ENCODE measurements around the gene MYCBPAP. TPM values are rescaled to one million over a fixed set of nuclear protein-coding genes. Genes with fewer than 3 reads are reported as not detected.

MYCBPAP gene
- total RNA-seq, 2 experiments from 2014 or later: 8.1 to 8.5 TPM

DNA sequence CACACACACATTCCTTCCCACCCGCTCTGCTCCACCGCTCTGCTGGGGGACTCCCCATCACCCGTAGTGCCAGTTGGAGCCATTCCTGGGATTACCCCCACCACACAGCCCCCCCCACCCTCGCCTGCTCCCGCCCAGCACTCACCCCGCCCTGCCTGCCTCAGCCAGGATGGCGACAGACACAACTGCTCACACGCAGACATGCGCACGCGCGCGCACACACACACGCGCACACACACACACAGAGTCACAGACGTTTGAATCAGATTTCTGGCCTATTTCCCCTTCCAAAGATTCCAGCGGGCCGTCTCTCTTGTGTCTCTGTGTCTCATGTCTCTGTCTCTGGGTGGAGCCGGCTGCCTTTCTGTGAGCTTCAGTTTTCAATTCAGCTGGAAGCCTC, 56.7 kb downstream of the MYCBPAP start:
- no peak overlapping the region for H3K4me3 Mint-ChIP-seq
- H3K4me1 Mint-ChIP-seq (ENCODE audit: low read depth): peaks cover 16% of the 10 kb centered on the region
- DNase-seq: no peak
- CTCF ChIA-PET: no interaction called here
- POLR2A ChIA-PET: no interaction called here
- intact Hi-C loops (cut with micrococcal nuclease): no loop called here
- no peaks in the 10 kb centered on the region for H3K9me3 Mint-ChIP-seq
- no peak overlapping the region for H3K27ac Mint-ChIP-seq
- H3K27me3 Mint-ChIP-seq: peaks cover 41% of the 10 kb centered on the region
- no peaks in the 10 kb centered on the region for H3K36me3 Mint-ChIP-seq

DNA sequence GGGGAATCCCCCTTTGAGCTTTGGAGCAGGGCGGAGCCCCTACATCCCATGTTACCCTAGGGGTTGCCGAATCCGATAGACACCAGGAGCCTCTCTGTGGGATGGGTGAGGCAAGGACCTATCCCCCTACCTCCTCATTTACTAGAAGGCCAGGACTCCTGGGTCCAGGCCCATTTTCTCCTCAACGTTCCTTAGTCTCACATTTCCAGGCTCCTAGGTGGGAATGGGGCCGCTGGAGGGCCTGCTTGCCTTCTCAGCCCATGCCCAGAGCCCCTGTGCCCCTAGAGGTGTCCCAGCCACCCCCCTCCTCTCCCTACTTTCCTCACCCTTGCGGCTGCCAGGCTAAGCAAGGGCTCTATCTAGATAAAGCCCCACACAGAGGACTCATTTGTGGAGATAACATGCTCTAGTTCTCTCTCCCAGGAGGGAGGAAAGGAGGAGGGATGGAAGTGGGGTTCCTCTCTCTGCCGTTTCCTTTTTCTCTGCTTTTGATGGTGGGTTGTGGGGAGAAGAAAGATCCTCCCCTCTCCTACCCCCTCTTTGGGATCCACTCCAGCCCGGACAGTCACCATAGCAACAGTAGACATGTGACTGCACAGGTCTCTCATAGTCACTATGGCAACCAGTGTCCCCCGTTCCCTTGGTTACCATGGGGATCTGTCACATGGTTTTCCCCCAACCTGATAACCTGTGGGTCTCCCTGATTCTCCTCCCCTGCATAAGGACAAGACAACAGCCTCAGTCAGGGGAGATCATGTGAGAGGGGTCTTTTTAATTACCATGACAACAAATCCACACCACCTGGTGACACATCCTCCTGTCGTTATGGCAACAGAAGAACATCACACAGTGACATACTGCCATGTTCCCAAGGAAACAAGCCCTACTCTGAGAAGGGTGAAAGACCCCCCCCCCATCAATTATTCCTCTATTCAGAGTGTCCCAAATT, 57.4 kb downstream of the MYCBPAP start:
- H3K36me3 Mint-ChIP-seq: no peaks in the 10 kb centered on the region
- H3K27ac Mint-ChIP-seq: no peak overlapping the region
- H3K4me3 Mint-ChIP-seq: no peak overlapping the region
- no peaks in the 10 kb centered on the region for H3K9me3 Mint-ChIP-seq
- peaks cover 13% of the 10 kb centered on the region for H3K4me1 Mint-ChIP-seq (ENCODE audit: low read depth)
- CTCF ChIA-PET: no interaction called here
- POLR2A ChIA-PET: no interaction called here
- intact Hi-C loops (cut with micrococcal nuclease): no loop called here
- no peak for DNase-seq
- H3K27me3 Mint-ChIP-seq: peaks cover 37% of the 10 kb centered on the region

DNA sequence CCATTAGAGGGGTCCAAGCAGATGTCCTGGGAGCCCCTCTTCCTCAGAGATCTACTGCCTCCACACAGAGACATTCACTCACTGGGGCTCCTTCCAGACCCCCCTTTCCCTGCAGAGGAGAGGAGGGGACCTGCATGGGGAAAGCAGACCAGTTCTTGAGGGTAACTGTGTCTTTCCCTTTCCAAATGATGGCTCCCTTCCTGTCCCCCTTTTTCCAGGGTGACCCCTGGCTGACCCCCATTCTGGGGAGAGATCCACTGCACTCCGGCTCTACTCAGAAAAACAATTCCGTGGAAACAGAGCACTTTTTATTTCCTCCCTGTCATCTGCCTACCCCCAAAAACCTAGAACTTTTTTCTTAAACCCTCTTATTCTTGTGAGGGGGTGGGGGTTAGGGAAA, 58.6 kb downstream of the MYCBPAP start:
- DNase-seq: no peak
- Mint-ChIP-seq H3K9me3 (no peaks in the 10 kb centered on the region), H3K4me3 (no peak overlapping the region), H3K27ac (no peak overlapping the region), H3K36me3 (no peaks in the 10 kb centered on the region), H3K4me1 (ENCODE audit: low read depth) (peaks cover 13% of the 10 kb centered on the region), H3K27me3 (peaks cover 42% of the 10 kb centered on the region)
- POLR2A ChIA-PET: no interaction called here
- CTCF ChIA-PET: interaction anchor here (1.5 kb wide), 1 partner anchor 16 kb away, joined by 4 read pairs; no protein-coding TSS in a partner anchor
- intact Hi-C loops (cut with micrococcal nuclease): no loop called here

DNA sequence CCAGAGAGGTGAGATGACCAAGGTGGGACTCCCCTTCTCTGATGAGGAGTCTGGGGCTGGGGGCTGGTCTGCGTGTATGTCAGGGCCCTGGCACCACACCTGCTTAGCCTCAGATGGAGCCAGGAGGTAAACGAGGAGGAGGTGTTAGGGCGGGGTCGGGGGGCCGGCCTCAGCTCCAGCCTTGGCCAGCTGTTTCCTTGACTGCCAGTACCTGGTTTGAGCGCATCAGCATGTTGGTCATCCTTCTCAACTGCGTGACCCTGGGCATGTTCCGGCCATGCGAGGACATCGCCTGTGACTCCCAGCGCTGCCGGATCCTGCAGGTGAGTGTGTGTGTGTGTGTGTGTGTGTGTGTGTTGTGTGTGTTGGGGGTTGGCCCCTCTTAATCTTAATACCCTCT, 60.4 kb downstream of the MYCBPAP start:
- H3K36me3 Mint-ChIP-seq: no peaks in the 10 kb centered on the region
- no peak for DNase-seq
- H3K9me3 Mint-ChIP-seq: no peaks in the 10 kb centered on the region
- H3K4me3 Mint-ChIP-seq: no peak overlapping the region
- intact Hi-C loops (cut with micrococcal nuclease): no loop called here
- H3K27me3 Mint-ChIP-seq: peaks cover 27% of the 10 kb centered on the region
- H3K4me1 Mint-ChIP-seq (ENCODE audit: low read depth): peaks cover 8% of the 10 kb centered on the region
- POLR2A ChIA-PET: no interaction called here
- CTCF ChIA-PET: no interaction called here
- H3K27ac Mint-ChIP-seq: no peak overlapping the region

DNA sequence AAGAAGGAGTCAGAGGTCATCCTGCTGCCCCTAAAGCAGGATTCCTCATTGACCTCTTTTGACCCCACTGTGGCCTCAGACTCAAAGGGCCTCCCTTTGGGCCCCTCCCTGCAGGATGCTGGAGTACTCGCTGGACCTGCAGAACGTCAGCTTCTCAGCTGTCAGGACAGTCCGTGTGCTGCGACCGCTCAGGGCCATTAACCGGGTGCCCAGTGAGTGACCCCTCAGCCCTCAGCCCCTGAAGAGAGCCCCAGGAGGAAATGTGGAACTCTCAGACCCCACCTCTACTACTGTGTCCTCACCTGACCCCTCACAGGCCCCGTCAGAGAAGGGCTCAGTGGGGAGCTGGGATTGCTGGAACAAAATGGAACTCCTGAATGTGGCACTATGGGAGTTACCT, 61.4 kb downstream of the MYCBPAP start:
- no peak overlapping the region for H3K4me3 Mint-ChIP-seq
- peaks cover 8% of the 10 kb centered on the region for H3K4me1 Mint-ChIP-seq (ENCODE audit: low read depth)
- ChIA-PET CTCF (no interaction called here), POLR2A (no interaction called here)
- no peaks in the 10 kb centered on the region for H3K36me3 Mint-ChIP-seq
- peaks cover 20% of the 10 kb centered on the region for H3K27me3 Mint-ChIP-seq
- intact Hi-C loops (cut with micrococcal nuclease): no loop called here
- H3K9me3 Mint-ChIP-seq: no peaks in the 10 kb centered on the region
- DNase-seq: no peak
- H3K27ac Mint-ChIP-seq: no peak overlapping the region

DNA sequence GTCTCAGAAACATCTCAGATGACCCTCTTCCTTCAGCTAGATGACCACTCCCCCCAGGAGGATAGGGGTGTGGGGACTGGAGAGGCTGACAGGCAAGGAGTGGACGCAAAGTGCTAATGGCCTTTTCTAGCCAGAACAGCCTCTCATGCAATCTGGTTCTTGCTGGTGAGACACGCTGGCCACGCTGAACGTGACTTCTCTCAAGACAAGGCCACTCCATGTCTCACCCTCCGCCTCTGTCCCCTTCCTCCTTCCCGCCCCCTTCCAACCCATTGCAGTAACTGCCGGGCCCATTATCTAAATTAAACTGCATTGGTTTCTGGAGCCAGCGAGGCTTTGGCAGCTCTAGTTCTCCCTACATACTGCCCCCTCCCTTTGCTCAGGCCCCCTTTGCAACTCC, 61.8 kb downstream of the MYCBPAP start:
- H3K4me1 Mint-ChIP-seq (ENCODE audit: low read depth): peaks cover 6% of the 10 kb centered on the region
- DNase-seq: no peak
- H3K9me3 Mint-ChIP-seq: no peaks in the 10 kb centered on the region
- H3K27ac Mint-ChIP-seq: no peak overlapping the region
- intact Hi-C loops (cut with micrococcal nuclease): no loop called here
- ChIA-PET CTCF (no interaction called here), POLR2A (no interaction called here)
- H3K27me3 Mint-ChIP-seq: peaks cover 16% of the 10 kb centered on the region
- H3K36me3 Mint-ChIP-seq: no peaks in the 10 kb centered on the region
- H3K4me3 Mint-ChIP-seq: no peak overlapping the region

DNA sequence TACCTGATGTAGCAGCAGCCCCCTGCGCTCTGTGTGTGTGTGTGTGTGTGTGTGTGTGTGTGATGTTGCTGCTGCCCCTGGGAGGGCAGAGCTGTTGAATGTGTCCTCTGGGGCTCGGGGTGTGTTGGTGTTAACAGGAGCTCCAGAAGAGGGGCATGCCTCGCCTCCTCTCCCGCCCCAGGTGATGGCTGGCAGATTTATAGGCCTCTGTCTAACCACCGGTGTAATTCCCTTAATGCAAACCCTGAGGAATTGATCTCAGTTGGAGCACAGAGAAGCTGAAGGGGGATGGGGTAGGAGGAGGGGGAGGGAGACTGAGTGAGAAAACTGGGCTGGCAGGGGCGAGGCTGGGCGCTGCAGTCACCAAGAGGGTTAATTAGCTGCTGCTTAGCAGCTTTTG, 62.3 kb downstream of the MYCBPAP start:
- no peak for DNase-seq
- intact Hi-C loops (cut with micrococcal nuclease): no loop called here
- peaks cover 14% of the 10 kb centered on the region for H3K27me3 Mint-ChIP-seq
- peaks cover 3% of the 10 kb centered on the region for H3K4me1 Mint-ChIP-seq (ENCODE audit: low read depth)
- ChIA-PET POLR2A (no interaction called here), CTCF (no interaction called here)
- H3K4me3 Mint-ChIP-seq: no peak overlapping the region
- no peaks in the 10 kb centered on the region for H3K9me3 Mint-ChIP-seq
- H3K36me3 Mint-ChIP-seq: no peaks in the 10 kb centered on the region
- H3K27ac Mint-ChIP-seq: no peak overlapping the region

DNA sequence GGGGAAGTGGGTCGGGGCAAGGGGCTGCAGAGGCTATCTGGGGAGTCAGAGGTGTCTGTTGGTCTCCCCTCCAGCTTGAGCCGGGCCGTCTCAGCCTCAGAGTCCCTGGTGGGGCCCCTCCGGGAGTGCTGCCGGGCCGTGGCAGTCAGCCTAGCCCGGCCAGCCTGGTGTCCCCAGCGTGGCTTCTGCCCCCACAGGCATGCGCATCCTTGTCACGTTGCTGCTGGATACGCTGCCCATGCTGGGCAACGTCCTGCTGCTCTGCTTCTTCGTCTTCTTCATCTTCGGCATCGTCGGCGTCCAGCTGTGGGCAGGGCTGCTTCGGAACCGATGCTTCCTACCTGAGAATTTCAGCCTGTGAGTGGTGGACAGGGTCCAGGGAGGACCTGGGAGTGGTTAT, 63.4 kb downstream of the MYCBPAP start:
- no peak for DNase-seq
- Mint-ChIP-seq H3K4me3 (no peak overlapping the region), H3K36me3 (no peaks in the 10 kb centered on the region), H3K27me3 (peaks cover 4% of the 10 kb centered on the region), H3K27ac (no peak overlapping the region), H3K4me1 (ENCODE audit: low read depth) (no peaks in the 10 kb centered on the region), H3K9me3 (no peaks in the 10 kb centered on the region)
- CTCF ChIA-PET: no interaction called here
- intact Hi-C loops (cut with micrococcal nuclease): no loop called here
- POLR2A ChIA-PET: no interaction called here

DNA sequence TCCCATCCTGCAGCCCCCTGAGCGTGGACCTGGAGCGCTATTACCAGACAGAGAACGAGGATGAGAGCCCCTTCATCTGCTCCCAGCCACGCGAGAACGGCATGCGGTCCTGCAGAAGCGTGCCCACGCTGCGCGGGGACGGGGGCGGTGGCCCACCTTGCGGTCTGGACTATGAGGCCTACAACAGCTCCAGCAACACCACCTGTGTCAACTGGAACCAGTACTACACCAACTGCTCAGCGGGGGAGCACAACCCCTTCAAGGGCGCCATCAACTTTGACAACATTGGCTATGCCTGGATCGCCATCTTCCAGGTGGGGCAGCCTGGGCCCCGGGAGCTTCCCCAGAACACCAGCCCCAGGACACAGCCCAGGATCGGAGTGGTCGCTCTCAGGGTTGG, 64.3 kb downstream of the MYCBPAP start:
- Mint-ChIP-seq H3K27me3 (peaks cover 4% of the 10 kb centered on the region), H3K27ac (no peak overlapping the region), H3K36me3 (no peaks in the 10 kb centered on the region), H3K9me3 (no peaks in the 10 kb centered on the region), H3K4me3 (no peak overlapping the region), H3K4me1 (ENCODE audit: low read depth) (no peaks in the 10 kb centered on the region)
- intact Hi-C loops (cut with micrococcal nuclease): no loop called here
- CTCF ChIA-PET: interaction anchor here (1.2 kb wide), 1 partner anchor 211 kb away, joined by 3 read pairs; no protein-coding TSS in a partner anchor
- POLR2A ChIA-PET: no interaction called here
- DNase-seq: no peak

DNA sequence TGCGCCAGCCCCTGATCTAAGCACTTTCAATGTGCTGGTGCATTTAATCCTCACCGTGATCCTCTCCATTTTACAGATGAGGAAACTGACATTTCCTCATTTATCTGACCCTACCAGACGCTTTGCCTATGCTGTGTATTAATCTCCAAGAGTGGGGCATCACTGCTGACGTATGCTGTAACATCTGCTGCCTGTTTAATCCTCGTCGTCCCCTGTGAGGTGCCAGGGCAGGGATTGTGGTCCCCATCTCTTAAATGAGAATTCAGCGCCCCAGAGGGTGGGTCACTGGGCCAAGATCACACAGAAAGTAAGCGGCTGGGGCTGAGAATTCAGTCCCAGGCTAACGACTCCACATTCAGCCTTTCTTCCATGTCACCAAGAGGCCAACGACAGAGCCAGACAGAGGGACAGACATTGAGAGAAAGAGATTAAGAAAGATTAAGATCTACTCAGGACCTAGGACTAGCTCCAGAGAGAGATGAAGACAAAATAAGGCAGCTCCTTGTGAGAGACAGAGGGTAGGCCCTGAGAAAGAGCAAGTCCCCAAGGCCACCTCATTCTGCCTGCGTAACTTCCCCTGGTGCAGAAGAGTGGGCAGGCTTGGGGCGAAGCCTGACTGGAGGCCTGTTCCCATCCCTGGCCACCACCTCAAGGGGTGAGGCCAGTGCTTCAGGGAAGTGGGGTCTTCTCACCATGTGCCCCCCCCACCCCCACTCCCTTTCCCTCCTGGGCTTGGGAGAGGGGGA, 65.8 kb downstream of the MYCBPAP start:
- no peak overlapping the region for H3K27ac Mint-ChIP-seq
- POLR2A ChIA-PET: no interaction called here
- no peaks in the 10 kb centered on the region for H3K9me3 Mint-ChIP-seq
- H3K4me3 Mint-ChIP-seq: no peak overlapping the region
- intact Hi-C loops (cut with micrococcal nuclease): no loop called here
- H3K36me3 Mint-ChIP-seq: no peaks in the 10 kb centered on the region
- H3K4me1 Mint-ChIP-seq (ENCODE audit: low read depth): no peaks in the 10 kb centered on the region
- peaks cover 11% of the 10 kb centered on the region for H3K27me3 Mint-ChIP-seq
- DNase-seq: no peak
- CTCF ChIA-PET: interaction anchor here (1.2 kb wide), 1 partner anchor 209 kb away, joined by 3 read pairs; no protein-coding TSS in a partner anchor

DNA sequence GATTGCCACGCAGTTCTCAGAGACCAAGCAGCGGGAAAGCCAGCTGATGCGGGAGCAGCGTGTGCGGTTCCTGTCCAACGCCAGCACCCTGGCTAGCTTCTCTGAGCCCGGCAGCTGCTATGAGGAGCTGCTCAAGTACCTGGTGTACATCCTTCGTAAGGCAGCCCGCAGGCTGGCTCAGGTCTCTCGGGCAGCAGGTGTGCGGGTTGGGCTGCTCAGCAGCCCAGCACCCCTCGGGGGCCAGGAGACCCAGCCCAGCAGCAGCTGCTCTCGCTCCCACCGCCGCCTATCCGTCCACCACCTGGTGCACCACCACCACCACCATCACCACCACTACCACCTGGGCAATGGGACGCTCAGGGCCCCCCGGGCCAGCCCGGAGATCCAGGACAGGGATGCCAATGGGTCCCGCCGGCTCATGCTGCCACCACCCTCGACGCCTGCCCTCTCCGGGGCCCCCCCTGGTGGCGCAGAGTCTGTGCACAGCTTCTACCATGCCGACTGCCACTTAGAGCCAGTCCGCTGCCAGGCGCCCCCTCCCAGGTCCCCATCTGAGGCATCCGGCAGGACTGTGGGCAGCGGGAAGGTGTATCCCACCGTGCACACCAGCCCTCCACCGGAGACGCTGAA, 67.5 kb downstream of the MYCBPAP start:
- CTCF ChIA-PET: interaction anchor here (1.0 to 1.4 kb wide), 2 partner anchors 26 to 29 kb away, joined by 3 to 4 read pairs; partner anchors contain the start of gene SPATA20
- H3K4me3 Mint-ChIP-seq: no peak overlapping the region
- H3K9me3 Mint-ChIP-seq: no peaks in the 10 kb centered on the region
- no peak for DNase-seq
- intact Hi-C loops (cut with micrococcal nuclease): no loop called here
- no peaks in the 10 kb centered on the region for H3K36me3 Mint-ChIP-seq
- H3K27me3 Mint-ChIP-seq: peaks cover 11% of the 10 kb centered on the region
- H3K27ac Mint-ChIP-seq: no peak overlapping the region
- POLR2A ChIA-PET: no interaction called here
- no peaks in the 10 kb centered on the region for H3K4me1 Mint-ChIP-seq (ENCODE audit: low read depth)

DNA sequence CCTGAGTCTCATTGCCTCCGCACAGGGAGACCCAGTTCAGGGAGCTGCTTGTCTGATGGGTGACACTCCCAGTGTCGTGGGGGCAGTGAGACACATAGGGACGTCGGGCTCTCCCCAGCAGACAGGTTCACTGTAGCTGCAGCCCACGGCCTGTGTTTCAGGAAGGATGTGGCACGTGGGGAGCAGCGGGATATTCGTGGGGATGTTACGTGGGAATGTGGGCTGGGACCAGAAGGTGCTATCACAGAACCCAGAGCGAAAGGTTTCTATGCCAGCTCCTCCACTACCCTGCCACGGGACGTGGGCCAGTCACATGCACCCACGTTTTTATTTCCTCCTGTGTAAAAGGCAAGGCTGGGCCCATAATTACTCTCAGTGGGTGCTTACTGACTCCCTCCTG, 68.6 kb downstream of the MYCBPAP start:
- no peak overlapping the region for H3K4me3 Mint-ChIP-seq
- POLR2A ChIA-PET: no interaction called here
- CTCF ChIA-PET: interaction anchor here (1.4 kb wide), 1 partner anchor 30 kb away, joined by 4 read pairs; the partner anchor contains the start of gene SPATA20

More for the DNA sequence above, 68.6 kb downstream of the MYCBPAP start:
- intact Hi-C loops (cut with micrococcal nuclease): no loop called here
- Mint-ChIP-seq H3K27ac (no peak overlapping the region), H3K4me1 (ENCODE audit: low read depth) (no peaks in the 10 kb centered on the region), H3K27me3 (peaks cover 7% of the 10 kb centered on the region), H3K9me3 (no peaks in the 10 kb centered on the region), H3K36me3 (no peaks in the 10 kb centered on the region)
- DNase-seq: no peak
